SK-N-SH (cell line): Measurements from ENCODE around the gene GRM1. TPM values are rescaled to one million over a fixed set of nuclear protein-coding genes. Genes with fewer than 3 reads are reported as not detected.
"Not testable (repeated sequence)": the region's sequence is repeated elsewhere in the genome, so short reads cannot be mapped to it uniquely, and the experiment has no call there.

ENCODE experiments used
- CTCF ChIA-PET: fragments of 300-600, 350-600 bp; formaldehyde crosslinking; extraction: SDS; loops from one replicate; lab custom pipeline; 2021; lab: Yijun Ruan, JAX
- POLR2A ChIA-PET: fragments of 350-600 bp; sonication (Branson Sonifier 250); formaldehyde crosslinking; extraction: SDS; loops from one replicate; lab custom pipeline; 2020; ENCODE audit warnings: antibody characterized with exemption, inconsistent platforms; lab: Yijun Ruan, JAX
- DNase-seq: peaks from one replicate; pipeline ENCODE4 v3.0.0; 2012
- H2AFZ ChIP-seq: fragments of 200-600 bp; sonication (generic); 2 replicates; pipeline ENCODE4 v1.8.1; 2016; ENCODE audit warnings: antibody characterized with exemption, mild to moderate bottlenecking, low read depth
- H3F3A ChIP-seq: fragments of 200-600 bp; sonication (generic); replicated peaks from 2 replicates; pipeline ENCODE3; 2016; ENCODE audit warnings: antibody characterized with exemption, mild to moderate bottlenecking; ENCODE audit not compliant: insufficient read depth
- H3K27ac ChIP-seq, 2 experiments: fragments of 200-500 bp in 1 of 2; fragments of 200-600 bp in 1 of 2; sonication (Bioruptor generic) in 1 of 2; sonication (generic), shearing (Covaris generic) in 1 of 2; 2 replicates each; pipeline versions ENCODE4 v1.5.1 to v1.6.1; 2014 to 2016; ENCODE audit warnings: low read depth in 2 of 2, inconsistent platforms in 1 of 2, low read length in 1 of 2, mild to moderate bottlenecking in 1 of 2, mixed read lengths in 1 of 2
- H3K27me3 ChIP-seq: fragments of 200-600 bp; sonication (generic), shearing (Covaris generic); 2 replicates; pipeline ENCODE4 v1.6.1; 2016; ENCODE audit warnings: mixed run types; ENCODE audit not compliant: insufficient read depth
- H3K36me3 ChIP-seq, 2 experiments: fragments of 200-500 bp in 1 of 2; fragments of 200-600 bp in 1 of 2; sonication (Bioruptor generic) in 1 of 2; sonication (generic) in 1 of 2; replicated peaks in 1 of 2; 2 replicates each; pipeline versions ENCODE3 to v1.5.1; 2014 to 2016; ENCODE audit warnings: low read length in 1 of 2, mild to moderate bottlenecking in 1 of 2; ENCODE audit not compliant: insufficient read depth in 2 of 2, control insufficient read depth in 1 of 2
- H3K4me1 ChIP-seq, 2 experiments: fragments of 200-500 bp in 1 of 2; fragments of 200-600 bp in 1 of 2; sonication (Bioruptor generic) in 1 of 2; sonication (generic), shearing (Covaris generic) in 1 of 2; 2 replicates each; pipeline versions ENCODE4 v1.5.1 to v1.6.1; 2014 to 2016; ENCODE audit warnings: low read depth in 1 of 2, low read length in 1 of 2, mixed run types in 1 of 2; ENCODE audit not compliant: insufficient read depth in 2 of 2, control insufficient read depth in 1 of 2
- H3K4me2 ChIP-seq: fragments of 200-600 bp; sonication (generic), shearing (Covaris generic); 2 replicates; pipeline ENCODE4 v1.6.1; 2017; ENCODE audit warnings: mixed run types
- H3K4me3 ChIP-seq, 2 experiments: fragments of 200-500 bp in 1 of 2; fragments of 200-600 bp in 1 of 2; sonication (Bioruptor generic) in 1 of 2; sonication (generic), shearing (Covaris generic) in 1 of 2; 2 replicates each; pipeline versions ENCODE4 v1.5.1 to v1.8.1; 2014 to 2016; ENCODE audit warnings: low read depth in 2 of 2, inconsistent platforms in 1 of 2, low read length in 1 of 2, mild to moderate bottlenecking in 1 of 2, mixed read lengths in 1 of 2, moderate library complexity in 1 of 2
- H3K79me2 ChIP-seq: fragments of 200-600 bp; sonication (generic); 2 replicates; pipeline ENCODE4 v1.8.1; 2017; ENCODE audit warnings: mild to moderate bottlenecking; ENCODE audit not compliant: insufficient read depth
- H3K9ac ChIP-seq: fragments of 200-600 bp; sonication (generic); 2 replicates; pipeline ENCODE4 v1.6.1; 2017; ENCODE audit warnings: mixed run types
- H3K9me2 ChIP-seq: fragments of 200-600 bp; sonication (generic); 2 replicates; pipeline ENCODE4 v1.6.1; 2017; ENCODE audit warnings: mixed run types
- H3K9me3 ChIP-seq: fragments of 200-600 bp; sonication (generic); 2 replicates; pipeline ENCODE4 v1.6.1; 2017; ENCODE audit warnings: mixed run types, mild to moderate bottlenecking, moderate library complexity
- H4K20me1 ChIP-seq: fragments of 200-600 bp; sonication (generic); 2 replicates; pipeline ENCODE4 v1.6.1; 2017; ENCODE audit warnings: mild to moderate bottlenecking, mixed run types; ENCODE audit not compliant: insufficient read depth
- CHD2 ChIP-seq: fragments of 150-350 bp; IDR thresholded peaks from 2 replicates; pipeline ENCODE4 v1.6.1; 2018; ENCODE audit warnings: low read length; ENCODE audit not compliant: partially characterized antibody
- ELF1 ChIP-seq: IDR thresholded peaks from 2 replicates; pipeline ENCODE4 v1.4.0; 2012
- FOSL2 ChIP-seq: IDR thresholded peaks from 2 replicates; pipeline ENCODE4 v1.4.0; 2012; ENCODE audit warnings: low read depth, mild to moderate bottlenecking, moderate library complexity, borderline replicate concordance
- FOXM1 ChIP-seq: IDR thresholded peaks from 2 replicates; pipeline ENCODE4 v1.4.0; 2012; ENCODE audit warnings: low read depth, mild to moderate bottlenecking
- JUND ChIP-seq: IDR thresholded peaks from 2 replicates; pipeline ENCODE4 v1.4.0; 2012
- NFIC ChIP-seq: IDR thresholded peaks from 2 replicates; pipeline ENCODE4 v1.4.0; 2012; ENCODE audit warnings: borderline replicate concordance
- RXRA ChIP-seq: IDR thresholded peaks from 2 replicates; pipeline ENCODE4 v1.4.0; 2012; ENCODE audit warnings: low read depth, mild to moderate bottlenecking, borderline replicate concordance
- SMC3 ChIP-seq: IDR thresholded peaks from 2 replicates; pipeline ENCODE4 v1.6.1; 2012; ENCODE audit warnings: low read depth, low read length, improper control_type of control experiment
- TAF1 ChIP-seq: IDR thresholded peaks from 2 replicates; pipeline ENCODE4 v1.6.1; 2012; ENCODE audit warnings: low read depth, mild to moderate bottlenecking, low read length, moderate library complexity, borderline replicate concordance
- YY1 ChIP-seq: IDR thresholded peaks from 2 replicates; pipeline ENCODE4 v1.4.0; 2012; ENCODE audit warnings: low read depth, mild to moderate bottlenecking
- WGBS: methylation state at CpG from one replicate; pipeline ENCODE4 v1.1.6; 2017; ENCODE audit warnings: low lambda C conversion rate; 5-methylcytosine and 5-hydroxymethylcytosine counted together
- polyA plus RNA-seq, 3 experiments: library from polyadenylated mRNA; depleted of rRNA; stranded (reverse); fragments of >200 nt; gene quantifications; 2 replicates each; pipeline ENCODE4 v1.2.3, GENCODE V29; 2012

The GRM1 gene
- polyA plus RNA-seq, 1 of the 3 experiments (the other 2 are of a cell fraction): 0.05 TPM

GRCh38 chr6:146240322-146240721, 211.5 kb downstream of the GRM1 start:
- no peaks in the 10 kb centered on the region for H3K27me3 ChIP-seq
- POLR2A ChIA-PET: no interaction called here

GRCh38 chr6:146240807-146241206, 211.9 kb downstream of the GRM1 start:
- Histone ChIP-seq H3K36me3 (no peaks in the 10 kb centered on the region), H3K4me1 (no peaks in the 10 kb centered on the region), H3F3A (no peaks in the 10 kb centered on the region), H3K9me2 (no peaks in the 10 kb centered on the region), H3K27me3 (no peaks in the 10 kb centered on the region), H3K79me2 (no peaks in the 10 kb centered on the region), H3K4me3 (no peak overlapping the region), H3K9ac (no peak overlapping the region), H3K4me2 (no peak overlapping the region), H4K20me1 (no peaks in the 10 kb centered on the region), H3K27ac (no peak overlapping the region), H2AFZ (no peak overlapping the region), H3K9me3 (no peaks in the 10 kb centered on the region)
- no peak for DNase-seq
- 20% methylated on average over 2 of the region's 2 CpGs for WGBS
- ChIA-PET POLR2A (no interaction called here), CTCF (no interaction called here)
- TF ChIP-seq FOXM1: no peak

More at GRCh38 chr6:146240322-146240721, 211.5 kb downstream of the GRM1 start:
- no peak overlapping the region for H2AFZ ChIP-seq
- 0% methylated on average over 1 of the region's 1 CpG for WGBS
- H3K9me3 ChIP-seq: no peaks in the 10 kb centered on the region
- no peak overlapping the region for H3K4me2 ChIP-seq
- H3K36me3 ChIP-seq: no peaks in the 10 kb centered on the region
- no peaks in the 10 kb centered on the region for H4K20me1 ChIP-seq
- H3K9me2 ChIP-seq: no peaks in the 10 kb centered on the region
- H3F3A ChIP-seq: no peaks in the 10 kb centered on the region
- TF ChIP-seq YY1 (no peak), FOSL2 (no peak), RXRA (no peak), JUND (no peak), CHD2 (no peak), NFIC (no peak), ELF1 (no peak), SMC3 (no peak), TAF1 (no peak)
- TF ChIP-seq, all 33 proteins: peak for 0
- CTCF ChIA-PET: no interaction called here
- no peak overlapping the region for H3K4me3 ChIP-seq
- H3K9ac ChIP-seq: no peak overlapping the region
- no peak overlapping the region for H3K27ac ChIP-seq
- no peaks in the 10 kb centered on the region for H3K79me2 ChIP-seq
- no peaks in the 10 kb centered on the region for H3K4me1 ChIP-seq
- no peak for DNase-seq

GRCh38 chr6:146243646-146244045, 214.8 kb downstream of the GRM1 start:
- H3F3A ChIP-seq: not testable (repeated sequence)

More at GRCh38 chr6:146243646-146244045, 214.8 kb downstream of the GRM1 start:
- CTCF ChIA-PET, H3K36me3 ChIP-seq, H3K4me2 ChIP-seq, H3K9ac ChIP-seq, H3K9me2 ChIP-seq, H2AFZ ChIP-seq, DNase-seq, H3K9me3 ChIP-seq, H3K27me3 ChIP-seq, H3K4me1 ChIP-seq, H3K4me3 ChIP-seq, POLR2A ChIA-PET, H3K27ac ChIP-seq, H3K79me2 ChIP-seq, H4K20me1 ChIP-seq: not testable (repeated sequence)
- WGBS: 11% methylated on average over 5 of the region's 5 CpGs
